ENCODE results near the gene IGSF6. TPM values are rescaled to one million over a fixed set of nuclear protein-coding genes. Genes with fewer than 3 reads are reported as not detected.

The IGSF6 gene
- polyA plus RNA-seq, 1 donor from 2014 or later: not detected

DNA sequence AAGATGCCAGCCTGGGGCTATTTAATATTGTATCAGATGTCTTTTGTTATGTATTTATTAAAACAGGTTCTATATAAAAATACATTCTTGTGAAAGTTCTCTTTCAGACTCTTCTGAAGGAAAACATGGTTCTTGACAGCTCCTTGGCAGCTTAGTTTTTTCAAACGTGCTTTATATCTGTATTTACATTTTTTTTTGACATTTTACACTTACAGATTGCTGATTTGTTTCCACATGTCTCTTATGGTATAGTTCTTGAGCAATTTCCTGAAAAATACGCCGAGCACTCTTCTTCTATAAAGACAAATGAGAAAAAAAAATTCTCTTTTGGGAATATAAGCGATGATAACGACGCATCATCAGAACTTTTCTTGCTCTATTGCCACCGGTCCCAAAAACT is 9.5 kb downstream of the IGSF6 start:
- no peaks in the 10 kb centered on the region for H3K27me3 ChIP-seq (ENCODE audit: insufficient read depth, low read depth, low read length)
- H3K27ac ChIP-seq (ENCODE audit: low read length): no peak overlapping the region
- TF ChIP-seq TAF1 (IDR thresholded peaks at IDR 0.05; ENCODE audit: low read depth): no peak
- no peak for TF ChIP-seq POLR2AphosphoS5 (IDR thresholded peaks at IDR 0.05)
- TF ChIP-seq MXI1 (conservative IDR thresholded peaks at IDR 0.05; ENCODE audit: poor library complexity, severe bottlenecking): no peak
- TF ChIP-seq REST (IDR thresholded peaks at IDR 0.05; ENCODE audit: borderline replicate concordance): no peak
- TF ChIP-seq EP300 (conservative IDR thresholded peaks at IDR 0.05; ENCODE audit: poor library complexity, severe bottlenecking): no peak
- no peak for TF ChIP-seq EZH2 (IDR thresholded peaks at IDR 0.05; ENCODE audit: borderline replicate concordance, insufficient read depth, low read length, poor library complexity, severe bottlenecking)
- TF ChIP-seq, protein P1, sequence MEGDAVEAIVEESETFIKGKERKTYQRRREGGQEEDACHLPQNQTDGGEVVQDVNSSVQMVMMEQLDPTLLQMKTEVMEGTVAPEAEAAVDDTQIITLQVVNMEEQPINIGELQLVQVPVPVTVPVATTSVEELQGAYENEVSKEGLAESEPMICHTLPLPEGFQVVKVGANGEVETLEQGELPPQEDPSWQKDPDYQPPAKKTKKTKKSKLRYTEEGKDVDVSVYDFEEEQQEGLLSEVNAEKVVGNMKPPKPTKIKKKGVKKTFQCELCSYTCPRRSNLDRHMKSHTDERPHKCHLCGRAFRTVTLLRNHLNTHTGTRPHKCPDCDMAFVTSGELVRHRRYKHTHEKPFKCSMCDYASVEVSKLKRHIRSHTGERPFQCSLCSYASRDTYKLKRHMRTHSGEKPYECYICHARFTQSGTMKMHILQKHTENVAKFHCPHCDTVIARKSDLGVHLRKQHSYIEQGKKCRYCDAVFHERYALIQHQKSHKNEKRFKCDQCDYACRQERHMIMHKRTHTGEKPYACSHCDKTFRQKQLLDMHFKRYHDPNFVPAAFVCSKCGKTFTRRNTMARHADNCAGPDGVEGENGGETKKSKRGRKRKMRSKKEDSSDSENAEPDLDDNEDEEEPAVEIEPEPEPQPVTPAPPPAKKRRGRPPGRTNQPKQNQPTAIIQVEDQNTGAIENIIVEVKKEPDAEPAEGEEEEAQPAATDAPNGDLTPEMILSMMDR (IDR thresholded peaks at IDR 0.05; ENCODE audit: poor library complexity, severe bottlenecking): no peak
- no peak for TF ChIP-seq SMC3 (conservative IDR thresholded peaks at IDR 0.05; ENCODE audit: poor library complexity)
- TF ChIP-seq RAD21 (conservative IDR thresholded peaks at IDR 0.05): no peak
- H2AFZ ChIP-seq (ENCODE audit: low read depth, low read length): no peak overlapping the region
- no peak overlapping the region for H3K9ac ChIP-seq (ENCODE audit: low read length)
- H3K4me3 ChIP-seq (ENCODE audit: low read length): no peak overlapping the region
- H3K36me3 ChIP-seq (ENCODE audit: insufficient read depth, low read length): no peaks in the 10 kb centered on the region
- no peaks in the 10 kb centered on the region for H3K9me2 ChIP-seq (ENCODE audit: insufficient read depth, low read length)
- no peak overlapping the region for H3K4me2 ChIP-seq (ENCODE audit: low read length)
- H3K9me3 ChIP-seq (ENCODE audit: low read length): no peaks in the 10 kb centered on the region
- H4K20me1 ChIP-seq (ENCODE audit: insufficient read depth): no peaks in the 10 kb centered on the region
- no peaks in the 10 kb centered on the region for H3F3A ChIP-seq (ENCODE audit: insufficient read depth, low read length, poor library complexity, severe bottlenecking)
- no peaks in the 10 kb centered on the region for H3K79me2 ChIP-seq (replicated peaks; ENCODE audit: insufficient read depth, low read length)

- TF ChIP-seq TAF1 (IDR thresholded peaks at IDR 0.05; ENCODE audit: low read depth) (no peak), POLR2AphosphoS5 (IDR thresholded peaks at IDR 0.05) (no peak), EP300 (conservative IDR thresholded peaks at IDR 0.05; ENCODE audit: poor library complexity, severe bottlenecking) (no peak), EZH2 (IDR thresholded peaks at IDR 0.05; ENCODE audit: borderline replicate concordance, insufficient read depth, low read length, poor library complexity, severe bottlenecking) (no peak), REST (IDR thresholded peaks at IDR 0.05; ENCODE audit: borderline replicate concordance) (no peak), MXI1 (conservative IDR thresholded peaks at IDR 0.05; ENCODE audit: poor library complexity, severe bottlenecking) (no peak), RAD21 (conservative IDR thresholded peaks at IDR 0.05) (no peak), SMC3 (conservative IDR thresholded peaks at IDR 0.05; ENCODE audit: poor library complexity) (no peak)
- TF ChIP-seq, protein P1 (IDR thresholded peaks at IDR 0.05; ENCODE audit: poor library complexity, severe bottlenecking): no peak
- H3K9me2 ChIP-seq (ENCODE audit: insufficient read depth, low read length): no peaks in the 10 kb centered on the region
- H2AFZ ChIP-seq (ENCODE audit: low read depth, low read length): no peak overlapping the region
- no peaks in the 10 kb centered on the region for H3K9me3 ChIP-seq (ENCODE audit: low read length)
- no peaks in the 10 kb centered on the region for H3K79me2 ChIP-seq (replicated peaks; ENCODE audit: insufficient read depth, low read length)
- H3K4me3 ChIP-seq (ENCODE audit: low read length): no peak overlapping the region
- H4K20me1 ChIP-seq (ENCODE audit: insufficient read depth): no peaks in the 10 kb centered on the region
- H3K4me2 ChIP-seq (ENCODE audit: low read length): no peak overlapping the region
- H3K36me3 ChIP-seq (ENCODE audit: insufficient read depth, low read length): no peaks in the 10 kb centered on the region
- no peak overlapping the region for H3K27ac ChIP-seq (ENCODE audit: low read length)
- no peaks in the 10 kb centered on the region for H3K27me3 ChIP-seq (ENCODE audit: insufficient read depth, low read depth, low read length)
- H3F3A ChIP-seq (ENCODE audit: insufficient read depth, low read length, poor library complexity, severe bottlenecking): no peaks in the 10 kb centered on the region
- H3K9ac ChIP-seq (ENCODE audit: low read length): no peak overlapping the region
Measured at GRCh38 chr16:21641916-21642315, 10.5 kb downstream of the IGSF6 start.

Measured in neural cell (in vitro differentiated cells).